ES-I3 (cell line): ENCODE data around the gene CCDC88B.
"Not testable (repeated sequence)": the region's sequence is repeated elsewhere in the genome, so short reads cannot be mapped to it uniquely, and the experiment has no call there.

Source experiments
- H3K36me3 ChIP-seq: 2 replicates; pipeline ENCODE4 v1.6.1; 2013; ENCODE audit warnings: mild to moderate bottlenecking, low read length, control low read depth, moderate library complexity; ENCODE audit not compliant: insufficient read depth
- H3K4me1 ChIP-seq: 2 replicates; pipeline ENCODE4 v1.6.1; 2013; ENCODE audit warnings: mild to moderate bottlenecking, control low read depth, low read length; ENCODE audit not compliant: insufficient read depth
- H3K9ac ChIP-seq: 2 replicates; pipeline ENCODE4 v1.6.1; 2013; ENCODE audit warnings: low read depth, mild to moderate bottlenecking, low read length, moderate library complexity
- H3K9me3 ChIP-seq: 2 replicates; pipeline ENCODE4 v1.6.1; 2013; ENCODE audit warnings: mild to moderate bottlenecking, low read length, moderate library complexity; ENCODE audit not compliant: control insufficient read depth, insufficient read depth

CCDC88B gene

DNA sequence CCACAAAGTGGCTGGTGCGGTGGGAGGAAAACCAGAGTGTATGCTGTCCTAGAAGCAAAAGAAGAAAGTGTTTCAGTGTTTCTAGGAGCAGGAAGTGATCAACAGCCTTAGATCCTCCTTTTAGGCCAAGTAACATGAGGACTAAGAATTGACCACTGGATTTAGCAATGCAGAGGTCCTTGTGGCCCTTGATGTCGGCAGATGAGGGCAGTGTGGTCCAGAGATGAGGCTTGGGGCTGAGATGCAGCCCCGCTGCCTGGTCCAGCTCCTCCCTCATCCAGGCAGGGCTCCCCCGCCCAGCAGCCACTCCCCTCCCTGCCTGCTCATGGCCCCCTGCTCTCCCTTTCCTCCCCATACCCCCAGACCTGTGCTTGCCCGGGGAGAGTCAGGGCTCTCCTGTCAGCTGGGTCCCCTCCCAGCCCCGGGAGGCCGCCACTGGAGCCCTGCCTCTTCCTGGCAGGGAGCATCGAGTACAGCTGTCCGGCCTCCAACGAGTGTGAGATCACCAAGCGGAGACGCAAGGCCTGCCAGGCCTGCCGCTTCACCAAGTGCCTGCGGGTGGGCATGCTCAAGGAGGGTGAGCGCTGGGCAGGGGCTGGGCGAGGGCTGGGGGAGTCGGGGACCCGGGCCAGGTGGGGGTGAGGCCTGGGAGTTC is 26.4 kb upstream of the CCDC88B start:
- Histone ChIP-seq H3K36me3 (no peaks in the 10 kb centered on the region), H3K9ac (no peak overlapping the region), H3K4me1 (no peaks in the 10 kb centered on the region), H3K9me3 (no peaks in the 10 kb centered on the region)

DNA sequence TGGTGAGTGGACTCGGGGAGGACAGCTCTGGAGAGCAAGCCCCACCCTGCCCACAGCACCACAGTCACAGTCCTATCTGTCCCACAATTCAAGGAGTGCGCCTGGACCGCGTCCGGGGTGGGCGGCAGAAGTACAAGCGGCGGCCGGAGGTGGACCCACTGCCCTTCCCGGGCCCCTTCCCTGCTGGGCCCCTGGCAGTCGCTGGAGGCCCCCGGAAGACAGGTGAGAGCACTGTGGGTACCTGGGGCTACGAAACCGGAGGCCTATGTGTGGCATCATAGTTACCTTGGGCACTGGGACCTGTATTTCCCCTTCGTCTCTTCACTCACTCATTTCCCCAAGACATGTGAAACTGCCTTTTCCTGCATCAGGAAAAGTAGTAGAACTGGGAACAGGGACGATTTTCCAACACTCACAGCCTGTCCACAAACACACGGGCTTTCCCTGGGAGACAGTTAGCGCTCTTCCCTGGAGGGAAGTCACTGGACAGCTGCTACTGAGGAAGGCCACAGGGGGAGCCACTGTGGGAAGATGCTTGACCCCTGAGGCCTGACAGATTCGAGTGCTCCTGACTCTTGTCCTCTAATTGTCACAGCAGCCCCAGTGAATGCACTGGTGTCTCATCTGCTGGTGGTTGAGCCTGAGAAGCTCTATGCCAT is 25.7 kb upstream of the CCDC88B start:
- Histone ChIP-seq H3K4me1 (no peaks in the 10 kb centered on the region), H3K36me3 (no peaks in the 10 kb centered on the region), H3K9me3 (no peaks in the 10 kb centered on the region), H3K9ac (no peak overlapping the region)

DNA sequence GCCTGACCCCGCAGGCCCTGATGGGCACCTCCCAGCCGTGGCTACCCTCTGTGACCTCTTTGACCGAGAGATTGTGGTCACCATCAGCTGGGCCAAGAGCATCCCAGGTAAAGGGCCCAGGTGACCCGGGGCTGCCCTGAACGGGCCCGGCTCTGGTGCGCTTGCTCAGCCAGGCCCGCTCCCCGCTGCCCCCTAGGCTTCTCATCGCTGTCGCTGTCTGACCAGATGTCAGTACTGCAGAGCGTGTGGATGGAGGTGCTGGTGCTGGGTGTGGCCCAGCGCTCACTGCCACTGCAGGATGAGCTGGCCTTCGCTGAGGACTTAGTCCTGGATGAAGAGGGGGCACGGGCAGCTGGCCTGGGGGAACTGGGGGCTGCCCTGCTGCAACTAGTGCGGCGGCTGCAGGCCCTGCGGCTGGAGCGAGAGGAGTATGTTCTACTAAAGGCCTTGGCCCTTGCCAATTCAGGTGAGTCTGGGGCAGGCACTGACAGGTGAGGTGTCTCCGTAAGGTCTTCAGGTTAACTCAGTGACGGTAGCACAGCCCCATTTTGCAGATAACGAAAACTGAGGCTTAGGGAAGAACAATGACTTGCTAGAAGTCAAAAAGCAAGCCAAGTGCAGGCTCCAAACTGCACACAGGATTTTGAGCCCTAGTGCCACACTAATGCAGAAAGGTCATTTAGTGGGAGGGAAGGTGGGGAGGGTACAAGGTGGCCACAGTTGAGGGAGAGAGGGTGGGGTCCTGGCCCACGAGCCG is 25.0 kb upstream of the CCDC88B start:
- Histone ChIP-seq H3K9ac (no peak overlapping the region), H3K9me3 (no peaks in the 10 kb centered on the region), H3K36me3 (no peaks in the 10 kb centered on the region), H3K4me1 (no peaks in the 10 kb centered on the region)

DNA sequence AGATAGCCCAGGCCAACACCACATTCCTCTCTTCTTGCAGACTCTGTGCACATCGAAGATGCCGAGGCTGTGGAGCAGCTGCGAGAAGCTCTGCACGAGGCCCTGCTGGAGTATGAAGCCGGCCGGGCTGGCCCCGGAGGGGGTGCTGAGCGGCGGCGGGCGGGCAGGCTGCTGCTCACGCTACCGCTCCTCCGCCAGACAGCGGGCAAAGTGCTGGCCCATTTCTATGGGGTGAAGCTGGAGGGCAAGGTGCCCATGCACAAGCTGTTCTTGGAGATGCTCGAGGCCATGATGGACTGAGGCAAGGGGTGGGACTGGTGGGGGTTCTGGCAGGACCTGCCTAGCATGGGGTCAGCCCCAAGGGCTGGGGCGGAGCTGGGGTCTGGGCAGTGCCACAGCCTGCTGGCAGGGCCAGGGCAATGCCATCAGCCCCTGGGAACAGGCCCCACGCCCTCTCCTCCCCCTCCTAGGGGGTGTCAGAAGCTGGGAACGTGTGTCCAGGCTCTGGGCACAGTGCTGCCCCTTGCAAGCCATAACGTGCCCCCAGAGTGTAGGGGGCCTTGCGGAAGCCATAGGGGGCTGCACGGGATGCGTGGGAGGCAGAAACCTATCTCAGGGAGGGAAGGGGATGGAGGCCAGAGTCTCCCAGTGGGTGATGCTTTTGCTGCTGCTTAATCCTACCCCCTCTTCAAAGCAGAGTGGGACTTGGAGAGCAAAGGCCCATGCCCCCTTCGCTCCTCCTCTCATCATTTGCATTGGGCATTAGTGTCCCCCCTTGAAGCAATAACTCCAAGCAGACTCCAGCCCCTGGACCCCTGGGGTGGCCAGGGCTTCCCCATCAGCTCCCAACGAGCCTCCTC is 24.1 kb upstream of the CCDC88B start:
- not testable (repeated sequence) for H3K4me1 ChIP-seq, H3K9ac ChIP-seq, H3K9me3 ChIP-seq, H3K36me3 ChIP-seq

DNA sequence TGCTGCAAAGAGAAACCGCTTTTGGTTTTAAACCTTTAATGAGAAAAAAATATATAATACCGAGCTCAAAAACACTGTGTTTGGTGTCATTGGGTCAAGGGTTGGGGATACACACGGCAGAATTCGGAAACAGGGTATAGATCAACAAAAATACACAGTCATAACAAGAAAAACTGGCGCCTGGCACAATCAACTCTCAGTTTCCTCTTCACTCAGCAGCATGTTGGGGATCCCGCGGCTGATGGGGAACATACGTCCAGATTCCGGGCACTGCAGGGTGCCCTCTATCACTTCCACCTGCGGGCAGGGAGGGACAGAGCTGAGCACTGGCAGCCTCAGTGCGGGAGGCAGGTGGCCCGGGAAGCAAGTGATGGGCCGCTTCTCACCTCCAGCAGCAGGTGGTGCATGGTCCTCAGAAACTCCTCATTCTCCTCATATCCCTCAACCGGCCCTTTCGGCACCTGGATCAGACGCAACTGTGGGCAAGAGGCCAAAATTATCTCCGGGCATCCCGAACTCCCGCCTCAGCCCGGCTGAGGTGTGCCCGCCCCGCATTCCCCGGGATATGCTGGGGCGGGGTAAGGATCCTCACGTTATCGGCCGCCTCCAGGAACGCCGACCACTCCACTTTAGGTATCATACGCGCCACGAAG is 23.2 kb upstream of the CCDC88B start:
- H3K36me3 ChIP-seq, result no peaks in the 10 kb centered on the region
- no peaks in the 10 kb centered on the region for H3K4me1 ChIP-seq
- H3K9ac ChIP-seq, result peak overlapping the region; percentile 81
- no peaks in the 10 kb centered on the region for H3K9me3 ChIP-seq

DNA sequence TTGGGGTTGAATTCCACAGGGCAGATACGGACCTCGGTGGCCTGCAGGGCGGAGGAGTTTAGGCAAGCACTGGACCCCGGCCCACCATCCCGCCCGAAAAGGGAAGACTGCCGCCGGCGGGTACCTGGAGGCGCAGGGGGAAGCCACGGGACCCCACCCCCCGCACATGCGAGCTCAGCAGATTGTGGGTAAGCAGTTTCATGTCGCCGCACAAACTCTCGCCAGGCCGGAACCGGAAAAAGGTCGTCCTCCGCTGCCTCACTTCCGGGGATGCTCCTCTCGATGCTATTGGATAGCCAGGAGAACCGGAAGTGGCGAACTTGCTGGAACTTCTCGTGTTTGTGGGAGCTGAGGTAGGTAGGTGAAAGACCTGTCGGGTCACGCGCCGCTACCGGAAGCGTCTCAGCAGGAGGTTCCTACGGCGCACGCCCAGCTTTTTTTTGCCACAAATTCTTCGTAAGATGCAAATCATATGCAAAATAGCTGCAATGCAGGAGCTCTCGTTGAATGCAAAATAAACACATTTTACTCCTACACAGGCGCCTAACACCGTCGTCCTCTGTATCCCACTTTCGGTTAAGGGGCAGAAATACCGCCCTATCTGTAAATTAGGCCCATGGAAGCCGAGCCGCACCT is 22.6 kb upstream of the CCDC88B start, which contains the start of gene TRMT112:
Gene TRMT112, minus strand, starts transcription at position 235 of the 636 bp plus-strand sequence. Its CDS starts 33 bp downstream, at position 202.
- H3K9me3 ChIP-seq, result no peaks in the 10 kb centered on the region
- H3K36me3 ChIP-seq, result peaks cover 4% of the 10 kb centered on the region; the same call in 1 of the 2 replicates
- H3K9ac ChIP-seq, result peak within 1 kb of the TSS; percentile 81
- peaks cover 1% of the 10 kb centered on the region; the same call in 1 of the 2 replicates for H3K4me1 ChIP-seq

DNA sequence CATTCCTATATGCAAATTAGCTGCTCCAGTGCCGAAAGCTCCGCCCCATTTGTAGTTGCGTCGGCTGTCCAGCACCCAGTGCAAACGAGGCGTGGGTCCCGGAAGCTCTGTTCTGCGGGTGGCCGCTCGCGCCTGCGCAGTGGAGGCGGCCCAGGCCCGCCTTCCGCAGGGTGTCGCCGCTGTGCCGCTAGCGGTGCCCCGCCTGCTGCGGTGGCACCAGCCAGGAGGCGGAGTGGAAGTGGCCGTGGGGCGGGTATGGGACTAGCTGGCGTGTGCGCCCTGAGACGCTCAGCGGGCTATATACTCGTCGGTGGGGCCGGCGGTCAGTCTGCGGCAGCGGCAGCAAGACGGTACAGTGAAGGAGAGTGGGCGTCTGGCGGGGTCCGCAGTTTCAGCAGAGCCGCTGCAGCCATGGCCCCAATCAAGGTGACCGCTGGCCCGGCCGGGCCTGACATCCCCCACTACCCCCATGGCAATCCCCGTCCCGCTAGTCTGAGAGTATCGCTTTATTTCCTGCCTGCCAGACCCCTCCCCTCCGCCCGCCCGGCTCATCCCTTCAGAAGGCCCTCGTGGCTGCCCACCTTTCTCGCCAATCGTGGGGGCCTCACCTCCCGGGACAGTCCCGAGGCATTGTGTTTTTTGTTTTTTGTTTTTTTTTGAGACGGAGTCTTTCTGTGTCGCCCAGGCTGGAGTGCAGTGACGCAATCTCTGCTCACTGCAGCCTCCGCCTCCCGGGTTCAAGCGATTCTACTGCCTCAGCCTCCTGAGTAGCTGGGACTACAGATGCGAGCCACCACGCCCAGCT is 21.8 kb upstream of the CCDC88B start, which contains the start of gene PRDX5:
Gene PRDX5, plus strand, starts transcription at position 161 of the 805 bp plus-strand sequence. Its CDS starts 95 bp downstream, at position 256.
- H3K9ac ChIP-seq, result peak within 1 kb of the TSS; percentile 81
- peaks cover 4% of the 10 kb centered on the region; the same call in 1 of the 2 replicates for H3K36me3 ChIP-seq
- no peaks in the 10 kb centered on the region for H3K9me3 ChIP-seq
- peaks cover 8% of the 10 kb centered on the region; the same call in 1 of the 2 replicates for H3K4me1 ChIP-seq

DNA sequence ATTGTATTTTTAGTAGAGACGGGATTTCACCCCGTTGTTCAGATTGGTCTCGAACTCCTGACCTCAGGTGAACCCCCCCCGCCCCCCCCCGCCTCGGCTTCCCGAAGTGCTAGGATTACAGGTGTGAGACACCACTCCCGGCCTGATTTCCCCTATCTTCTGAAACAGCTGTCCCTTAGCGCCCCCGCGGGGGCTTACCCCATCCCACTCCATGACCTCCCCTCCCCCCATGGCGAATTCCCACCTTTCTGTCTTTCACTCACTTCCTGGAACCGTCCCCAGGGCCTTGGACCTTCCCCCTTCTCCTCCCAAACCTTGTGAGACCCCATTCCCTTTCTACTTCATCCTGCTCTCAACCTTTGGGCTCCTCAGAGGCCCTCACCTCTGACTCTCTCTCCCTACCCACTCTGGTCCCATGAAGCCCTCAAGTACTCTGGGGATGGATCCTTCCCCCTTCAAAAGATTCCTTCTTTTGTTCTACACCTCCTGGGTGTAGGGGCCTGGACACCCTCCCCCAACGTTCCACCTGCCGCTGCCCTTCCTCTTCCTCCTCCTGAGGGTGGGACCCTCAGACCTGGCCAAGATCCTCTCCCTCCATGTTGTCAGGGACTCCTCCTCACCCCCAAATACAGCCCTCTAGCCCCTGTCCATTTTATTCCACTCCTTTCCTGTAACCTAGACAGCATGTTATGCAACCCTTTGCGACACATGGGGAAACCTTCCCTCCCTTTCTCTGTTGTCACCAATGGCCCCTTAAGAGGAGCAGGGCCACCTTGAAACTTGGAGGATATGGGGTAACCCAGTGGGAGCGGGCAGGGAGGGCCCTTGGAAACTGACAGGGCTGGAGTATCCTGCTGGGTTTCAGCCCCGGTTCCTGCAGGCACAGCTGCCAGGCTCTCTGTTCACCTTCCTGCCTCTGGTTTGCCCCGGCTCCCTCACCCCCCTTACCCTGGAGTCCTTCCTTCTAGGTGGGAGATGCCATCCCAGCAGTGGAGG is 20.9 kb upstream of the CCDC88B start:
- peaks cover 4% of the 10 kb centered on the region; the same call in 1 of the 2 replicates for H3K36me3 ChIP-seq
- no peaks in the 10 kb centered on the region for H3K9me3 ChIP-seq
- peaks cover 13% of the 10 kb centered on the region; the same call in 1 of the 2 replicates for H3K4me1 ChIP-seq
- peak overlapping the region; percentile 81; the same call in 1 of the 2 replicates for H3K9ac ChIP-seq

DNA sequence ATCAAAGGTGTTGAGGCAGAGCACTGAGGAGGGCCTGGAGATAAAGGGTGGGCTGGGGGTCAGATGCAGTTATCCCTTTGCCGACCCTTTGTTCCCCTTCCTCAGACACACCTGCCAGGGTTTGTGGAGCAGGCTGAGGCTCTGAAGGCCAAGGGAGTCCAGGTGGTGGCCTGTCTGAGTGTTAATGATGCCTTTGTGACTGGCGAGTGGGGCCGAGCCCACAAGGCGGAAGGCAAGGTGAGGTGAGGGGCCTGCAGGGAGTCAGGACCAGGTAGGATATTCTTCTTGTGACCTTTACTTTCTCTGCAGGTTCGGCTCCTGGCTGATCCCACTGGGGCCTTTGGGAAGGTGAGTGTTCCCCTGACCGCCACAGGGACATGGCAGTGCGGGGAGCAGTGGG is 19.4 kb upstream of the CCDC88B start:
- Histone ChIP-seq H3K36me3 (peaks cover 4% of the 10 kb centered on the region; the same call in 1 of the 2 replicates), H3K9me3 (no peaks in the 10 kb centered on the region), H3K4me1 (peaks cover 13% of the 10 kb centered on the region; the same call in 1 of the 2 replicates), H3K9ac (no peak overlapping the region)

DNA sequence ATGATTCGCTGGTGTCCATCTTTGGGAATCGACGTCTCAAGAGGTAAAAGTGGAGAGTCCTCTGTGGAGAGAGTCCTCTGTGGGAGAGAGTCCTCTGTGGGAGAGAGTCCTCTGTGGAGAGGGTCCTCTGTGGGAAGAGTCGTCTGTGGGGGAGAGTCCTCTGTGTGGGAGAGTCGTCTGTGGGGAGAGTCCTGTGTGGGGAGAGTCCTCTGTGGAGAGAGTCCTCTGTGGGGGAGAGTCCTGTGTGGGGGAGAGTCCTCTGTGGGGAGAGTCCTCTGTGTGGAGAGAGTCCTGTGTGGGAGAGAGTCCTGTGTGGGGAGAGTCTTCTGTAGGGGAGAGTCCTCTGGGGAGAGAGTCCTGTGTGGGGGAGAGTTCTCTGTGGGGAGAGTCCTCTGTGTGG is 19.0 kb upstream of the CCDC88B start:
- Histone ChIP-seq H3K9me3 (no peaks in the 10 kb centered on the region), H3K36me3 (peaks cover 4% of the 10 kb centered on the region; the same call in 1 of the 2 replicates), H3K9ac (no peak overlapping the region), H3K4me1 (peaks cover 13% of the 10 kb centered on the region; the same call in 1 of the 2 replicates)

DNA sequence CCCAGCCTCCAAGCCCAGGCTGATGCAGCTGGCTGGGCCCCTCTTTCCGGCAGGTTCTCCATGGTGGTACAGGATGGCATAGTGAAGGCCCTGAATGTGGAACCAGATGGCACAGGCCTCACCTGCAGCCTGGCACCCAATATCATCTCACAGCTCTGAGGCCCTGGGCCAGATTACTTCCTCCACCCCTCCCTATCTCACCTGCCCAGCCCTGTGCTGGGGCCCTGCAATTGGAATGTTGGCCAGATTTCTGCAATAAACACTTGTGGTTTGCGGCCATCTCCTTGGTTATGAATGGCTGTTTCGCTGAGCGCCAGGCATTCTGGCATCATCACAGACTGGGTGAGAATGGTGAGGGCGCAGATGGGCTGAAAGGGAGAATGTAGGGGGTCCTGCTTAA is 18.5 kb upstream of the CCDC88B start:
- Histone ChIP-seq H3K4me1 (peaks cover 13% of the 10 kb centered on the region; the same call in 1 of the 2 replicates), H3K36me3 (peaks cover 4% of the 10 kb centered on the region; the same call in 1 of the 2 replicates), H3K9me3 (no peaks in the 10 kb centered on the region), H3K9ac (no peak overlapping the region)
